Choroid plexus epithelial cell (primary cell): ENCODE data around the gene ARL13A.
"Not testable (repeated sequence)": the region's sequence is repeated elsewhere in the genome, so short reads cannot be mapped to it uniquely, and the experiment has no call there.

Source experiments
- DNase-seq: peaks from one replicate; pipeline ENCODE4 v3.0.0-alpha.2; 2010; ENCODE audit warnings: low read depth
- H3K4me3 ChIP-seq: 2 replicates; pipeline ENCODE4 v1.5.1; 2011; ENCODE audit warnings: low read depth, mild to moderate bottlenecking, control low read depth, low read length, moderate library complexity
- TF ChIP-seq, protein P1 (sequence below): conservative IDR thresholded peaks from 2 replicates; pipeline ENCODE4 v1.5.1; 2011; ENCODE audit warnings: low read depth, mild to moderate bottlenecking, control low read depth, inconsistent platforms, low read length, moderate library complexity

Gene ARL13A

DNA sequence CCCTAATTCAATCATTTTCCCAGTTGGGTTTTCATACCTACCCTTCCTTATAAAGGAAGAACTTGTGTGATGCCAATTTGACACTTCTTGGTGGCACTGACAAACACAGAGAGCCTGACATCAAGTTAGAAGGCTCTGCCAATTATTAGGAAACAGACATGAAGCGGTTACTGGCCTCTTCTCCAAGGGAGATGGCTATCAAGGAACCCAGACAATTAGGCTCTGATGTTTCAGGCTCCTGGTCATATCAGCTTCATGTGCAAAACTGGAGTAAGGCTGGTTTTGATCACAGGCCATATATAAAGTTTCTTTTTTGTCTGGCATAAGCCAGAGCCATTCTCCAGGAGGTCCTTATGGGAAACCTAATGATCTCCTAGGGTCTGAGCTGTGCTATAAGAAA, 428 bp downstream of the ARL13A start:
- no peak overlapping the region for H3K4me3 ChIP-seq
- DNase-seq = no peak
- TF ChIP-seq, protein P1, sequence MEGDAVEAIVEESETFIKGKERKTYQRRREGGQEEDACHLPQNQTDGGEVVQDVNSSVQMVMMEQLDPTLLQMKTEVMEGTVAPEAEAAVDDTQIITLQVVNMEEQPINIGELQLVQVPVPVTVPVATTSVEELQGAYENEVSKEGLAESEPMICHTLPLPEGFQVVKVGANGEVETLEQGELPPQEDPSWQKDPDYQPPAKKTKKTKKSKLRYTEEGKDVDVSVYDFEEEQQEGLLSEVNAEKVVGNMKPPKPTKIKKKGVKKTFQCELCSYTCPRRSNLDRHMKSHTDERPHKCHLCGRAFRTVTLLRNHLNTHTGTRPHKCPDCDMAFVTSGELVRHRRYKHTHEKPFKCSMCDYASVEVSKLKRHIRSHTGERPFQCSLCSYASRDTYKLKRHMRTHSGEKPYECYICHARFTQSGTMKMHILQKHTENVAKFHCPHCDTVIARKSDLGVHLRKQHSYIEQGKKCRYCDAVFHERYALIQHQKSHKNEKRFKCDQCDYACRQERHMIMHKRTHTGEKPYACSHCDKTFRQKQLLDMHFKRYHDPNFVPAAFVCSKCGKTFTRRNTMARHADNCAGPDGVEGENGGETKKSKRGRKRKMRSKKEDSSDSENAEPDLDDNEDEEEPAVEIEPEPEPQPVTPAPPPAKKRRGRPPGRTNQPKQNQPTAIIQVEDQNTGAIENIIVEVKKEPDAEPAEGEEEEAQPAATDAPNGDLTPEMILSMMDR = no peak

GRCh38 chrX:100973411-100973810, 3.9 kb downstream of the ARL13A start:
- H3K4me3 ChIP-seq = no peak overlapping the region
- TF ChIP-seq, protein P1 = no peak
- DNase-seq = peak; percentile 51

- H3K4me3 ChIP-seq = no peak overlapping the region
- TF ChIP-seq, protein P1 = no peak
- peak; percentile 35 for DNase-seq
These were observed 5.7 kb downstream of the ARL13A start for GRCh38 chrX:100975212-100975611.

DNA sequence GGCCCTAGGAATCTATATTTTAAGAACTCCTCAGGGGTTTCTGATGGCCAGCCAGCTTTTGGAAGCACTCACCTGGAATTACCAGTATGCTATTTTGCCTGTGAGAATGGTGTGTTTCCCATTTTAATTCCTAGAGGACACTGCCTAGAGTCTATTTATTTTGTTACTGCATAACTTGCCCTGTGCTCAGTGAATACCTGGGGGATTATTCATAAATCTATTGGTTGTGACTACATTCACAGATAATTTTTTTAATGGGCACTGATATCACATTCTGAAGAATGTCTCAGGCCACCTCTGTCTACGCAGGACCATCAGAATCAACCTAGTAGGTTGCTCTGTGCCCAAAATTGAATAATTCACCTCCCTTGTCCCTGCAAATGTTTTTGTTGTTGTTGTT, 6.7 kb downstream of the ARL13A start:
- no peak overlapping the region for H3K4me3 ChIP-seq
- DNase-seq = no peak
- TF ChIP-seq, protein P1 = no peak

GRCh38 chrX:100979881-100980607, 10.5 kb downstream of the ARL13A start:
- no peak overlapping the region for H3K4me3 ChIP-seq
- DNase-seq = no peak
- TF ChIP-seq, protein P1 = no peak

DNA sequence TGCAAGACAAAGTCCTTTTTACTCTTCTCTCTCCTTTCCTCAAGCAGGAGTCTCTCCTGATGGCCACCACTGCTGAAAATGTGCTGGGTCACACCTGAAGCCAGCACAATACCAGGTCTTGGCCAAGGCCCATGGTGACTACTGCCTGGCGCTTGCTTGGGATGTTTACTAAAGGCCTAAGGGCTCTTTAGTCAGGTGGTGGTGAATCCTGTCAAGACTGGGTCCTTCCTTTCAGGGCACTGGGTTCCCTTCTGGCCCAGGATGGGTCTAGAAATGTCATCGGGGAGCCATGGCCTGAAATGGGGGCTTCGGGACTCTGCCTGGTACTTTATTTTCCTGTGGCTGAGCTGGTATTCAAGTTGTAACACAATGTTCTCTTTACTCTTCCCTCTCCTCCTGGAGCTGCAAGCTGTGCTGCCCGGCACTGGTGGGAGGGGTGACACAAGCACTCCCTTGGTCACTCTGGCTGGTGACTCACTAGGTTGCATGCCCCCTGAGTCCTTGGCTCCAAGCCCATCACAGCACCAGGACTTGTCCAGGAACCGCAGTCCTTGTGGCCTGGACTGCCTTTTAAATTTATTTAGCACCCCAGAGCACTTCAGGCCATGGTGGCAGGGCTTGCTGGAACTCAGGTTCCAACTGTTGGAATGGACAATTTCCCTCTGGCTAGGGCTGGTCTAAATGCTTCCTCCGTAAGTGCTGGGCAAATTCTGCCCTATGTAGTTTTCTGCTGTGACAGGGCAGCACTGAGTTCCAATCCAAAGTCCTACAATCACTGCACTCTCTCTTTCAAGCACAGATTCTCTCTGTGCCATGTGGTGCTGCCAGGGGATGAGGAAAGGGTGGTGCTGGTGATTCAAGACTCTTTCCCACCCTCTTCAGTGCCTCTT, 11.3 kb downstream of the ARL13A start:
- H3K4me3 ChIP-seq = no peak overlapping the region
- TF ChIP-seq, protein P1 = no peak
- DNase-seq = peak; percentile 72

- H3K4me3 ChIP-seq, DNase-seq: not testable (repeated sequence)
These were observed 12.0 kb downstream of the ARL13A start for GRCh38 chrX:100981498-100981845.
